KMS-11 (cell line): Measurements from ENCODE around the gene LANCL2.

Experiments used
- H2AFZ ChIP-seq: fragments of 200-600 bp; sonication (generic); 2 replicates; pipeline ENCODE4 v1.6.1; 2016; ENCODE audit warnings: antibody characterized with exemption, mixed run types, low read depth
- H3K27ac ChIP-seq: fragments of 200-600 bp; sonication (generic); 2 replicates; pipeline ENCODE4 v1.6.1; 2016; ENCODE audit warnings: mild to moderate bottlenecking, mixed run types
- H3K27me3 ChIP-seq: fragments of 200-600 bp; sonication (generic); 2 replicates; pipeline ENCODE4 v1.6.1; 2017; ENCODE audit warnings: mild to moderate bottlenecking, low read depth, mixed run types, moderate library complexity; ENCODE audit not compliant: insufficient read depth
- H3K36me3 ChIP-seq: fragments of 200-600 bp; sonication (generic); 2 replicates; pipeline ENCODE4 v1.6.1; 2017; ENCODE audit warnings: mild to moderate bottlenecking, mixed run types; ENCODE audit not compliant: insufficient read depth
- H3K4me1 ChIP-seq: fragments of 200-600 bp; sonication (generic); 2 replicates; pipeline ENCODE4 v1.6.1; 2016; ENCODE audit warnings: mild to moderate bottlenecking, low read depth, mixed run types; ENCODE audit not compliant: poor library complexity, severe bottlenecking
- H3K4me2 ChIP-seq: fragments of 200-600 bp; sonication (generic); 2 replicates; pipeline ENCODE4 v1.7.0; 2016; ENCODE audit warnings: mild to moderate bottlenecking, mixed run types
- H3K4me3 ChIP-seq: fragments of 200-600 bp; sonication (generic); IDR thresholded peaks from 2 replicates; pipeline ENCODE4 v1.6.1; 2017; ENCODE audit warnings: low read depth, low read length, mixed read lengths; ENCODE audit not compliant: insufficient read depth
- H3K79me2 ChIP-seq: fragments of 200-600 bp; sonication (generic); 2 replicates; pipeline ENCODE4 v1.6.1; 2016; ENCODE audit warnings: low read depth, mixed run types; ENCODE audit not compliant: insufficient read depth
- H3K9ac ChIP-seq: fragments of 200-600 bp; sonication (generic); 2 replicates; pipeline ENCODE4 v1.6.1; 2016; ENCODE audit warnings: mild to moderate bottlenecking, mixed run types
- H4K20me1 ChIP-seq: fragments of 200-600 bp; sonication (generic); 2 replicates; pipeline ENCODE4 v1.6.1; 2016; ENCODE audit warnings: mild to moderate bottlenecking, mixed run types; ENCODE audit not compliant: insufficient read depth
- TF ChIP-seq, protein P1 (sequence below): fragments of 200-600 bp; sonication (generic); conservative IDR thresholded peaks from 2 replicates; pipeline ENCODE4 v1.6.1; 2017; ENCODE audit warnings: low read depth, mild to moderate bottlenecking, antibody characterized with exemption, low read length, moderate library complexity, mixed read lengths

Gene LANCL2

DNA sequence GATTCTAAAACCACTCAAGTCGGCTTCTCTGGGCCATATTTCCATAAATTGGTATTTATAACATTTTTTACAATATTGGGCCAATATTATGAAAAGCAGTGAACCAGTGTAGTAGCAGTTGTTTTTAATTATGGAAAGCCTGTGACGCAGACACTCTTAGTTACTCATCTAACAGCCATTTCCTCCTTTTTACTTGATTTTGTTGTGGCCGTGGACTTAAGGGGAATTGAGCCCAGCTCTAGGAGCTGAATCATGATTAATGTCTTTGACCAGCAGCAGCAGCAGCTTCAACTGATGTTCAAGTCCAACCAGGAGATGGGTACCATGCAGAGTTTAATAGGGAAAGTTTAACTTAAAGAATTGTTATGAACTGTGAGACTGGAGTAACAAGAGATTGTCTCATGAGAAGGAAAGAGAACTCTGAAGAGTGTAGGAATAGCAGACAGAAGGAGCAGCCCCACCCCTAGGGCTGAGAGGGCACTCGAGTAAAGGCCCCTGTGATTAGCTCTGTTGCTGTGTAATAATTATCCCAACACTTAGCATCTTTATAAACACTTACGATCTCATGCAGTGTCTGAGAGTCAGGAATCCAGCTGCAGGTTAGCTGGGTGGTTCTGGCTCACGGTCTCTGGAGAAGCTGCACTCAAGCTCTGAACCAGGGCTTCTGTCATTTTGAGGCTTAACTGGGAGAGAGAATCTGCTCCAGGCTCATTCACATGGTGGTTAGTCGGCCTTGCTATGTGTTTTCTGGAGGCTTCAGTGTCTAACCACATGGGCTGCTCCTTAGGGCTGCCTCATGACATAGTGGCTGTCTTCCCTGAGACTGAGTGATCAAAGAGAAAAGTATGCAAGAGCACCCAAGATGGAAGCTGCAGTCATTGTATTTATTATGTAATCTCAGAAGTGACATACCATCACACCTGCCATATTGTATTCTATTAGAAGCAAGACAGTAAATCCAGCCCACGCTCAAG, 4.6 kb downstream of the LANCL2 start:
- Histone ChIP-seq H3K4me1 (peaks cover 13% of the 10 kb centered on the region), H3K4me2 (no peak overlapping the region), H4K20me1 (no peaks in the 10 kb centered on the region), H3K9ac (no peak overlapping the region), H3K79me2 (peaks cover 16% of the 10 kb centered on the region; the same call in 1 of the 2 replicates), H3K4me3 (no peak overlapping the region), H3K36me3 (no peaks in the 10 kb centered on the region), H2AFZ (no peak overlapping the region), H3K27me3 (no peaks in the 10 kb centered on the region), H3K27ac (no peak overlapping the region)
- TF ChIP-seq, protein P1, sequence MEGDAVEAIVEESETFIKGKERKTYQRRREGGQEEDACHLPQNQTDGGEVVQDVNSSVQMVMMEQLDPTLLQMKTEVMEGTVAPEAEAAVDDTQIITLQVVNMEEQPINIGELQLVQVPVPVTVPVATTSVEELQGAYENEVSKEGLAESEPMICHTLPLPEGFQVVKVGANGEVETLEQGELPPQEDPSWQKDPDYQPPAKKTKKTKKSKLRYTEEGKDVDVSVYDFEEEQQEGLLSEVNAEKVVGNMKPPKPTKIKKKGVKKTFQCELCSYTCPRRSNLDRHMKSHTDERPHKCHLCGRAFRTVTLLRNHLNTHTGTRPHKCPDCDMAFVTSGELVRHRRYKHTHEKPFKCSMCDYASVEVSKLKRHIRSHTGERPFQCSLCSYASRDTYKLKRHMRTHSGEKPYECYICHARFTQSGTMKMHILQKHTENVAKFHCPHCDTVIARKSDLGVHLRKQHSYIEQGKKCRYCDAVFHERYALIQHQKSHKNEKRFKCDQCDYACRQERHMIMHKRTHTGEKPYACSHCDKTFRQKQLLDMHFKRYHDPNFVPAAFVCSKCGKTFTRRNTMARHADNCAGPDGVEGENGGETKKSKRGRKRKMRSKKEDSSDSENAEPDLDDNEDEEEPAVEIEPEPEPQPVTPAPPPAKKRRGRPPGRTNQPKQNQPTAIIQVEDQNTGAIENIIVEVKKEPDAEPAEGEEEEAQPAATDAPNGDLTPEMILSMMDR, result no peak

GRCh38 chr7:55374213-55374612, 9.1 kb downstream of the LANCL2 start:
- H3K79me2 ChIP-seq, result no peaks in the 10 kb centered on the region; the same call in 1 of the 2 replicates
- no peaks in the 10 kb centered on the region for H3K4me1 ChIP-seq
- H3K9ac ChIP-seq, result no peak overlapping the region
- no peak overlapping the region for H2AFZ ChIP-seq
- TF ChIP-seq, protein P1, result no peak
- H3K36me3 ChIP-seq, result no peaks in the 10 kb centered on the region
- no peak overlapping the region for H3K27ac ChIP-seq
- no peaks in the 10 kb centered on the region for H3K27me3 ChIP-seq
- no peak overlapping the region for H3K4me3 ChIP-seq
- no peaks in the 10 kb centered on the region for H4K20me1 ChIP-seq
- H3K4me2 ChIP-seq, result no peak overlapping the region

GRCh38 chr7:55375237-55375636, 10.1 kb downstream of the LANCL2 start:
- no peaks in the 10 kb centered on the region for H4K20me1 ChIP-seq

GRCh38 chr7:55377162-55377817, 12.2 kb downstream of the LANCL2 start:
- no peak overlapping the region for H3K4me3 ChIP-seq

More at GRCh38 chr7:55375237-55375636, 10.1 kb downstream of the LANCL2 start:
- TF ChIP-seq, protein P1, result no peak
- Histone ChIP-seq H3K4me3 (no peak overlapping the region), H3K9ac (no peak overlapping the region), H3K36me3 (no peaks in the 10 kb centered on the region), H3K4me1 (no peaks in the 10 kb centered on the region), H3K27me3 (no peaks in the 10 kb centered on the region), H3K27ac (no peak overlapping the region), H3K4me2 (no peak overlapping the region), H3K79me2 (no peaks in the 10 kb centered on the region; the same call in 1 of the 2 replicates), H2AFZ (no peak overlapping the region)

More at GRCh38 chr7:55377162-55377817, 12.2 kb downstream of the LANCL2 start:
- TF ChIP-seq, protein P1, result no peak
- H3K4me2 ChIP-seq, result no peak overlapping the region
- H3K27ac ChIP-seq, result no peak overlapping the region
- no peak overlapping the region for H3K9ac ChIP-seq
- H3K36me3 ChIP-seq, result no peaks in the 10 kb centered on the region
- no peaks in the 10 kb centered on the region for H3K27me3 ChIP-seq
- no peaks in the 10 kb centered on the region for H3K79me2 ChIP-seq
- H4K20me1 ChIP-seq, result no peaks in the 10 kb centered on the region
- no peaks in the 10 kb centered on the region for H3K4me1 ChIP-seq
- no peak overlapping the region for H2AFZ ChIP-seq
